Measurements from ENCODE around the gene CRLF3.

- TF ChIP-seq CTCF (IDR thresholded peaks at IDR 0.05) (no peak), POLR2A (IDR thresholded peaks at IDR 0.05) (no peak)
These were observed 15.7 kb downstream of the CRLF3 start for GRCh38 chr17:30808785-30809286.

Data from Peyer's patch (tissue), 4 donors.